GM10266 (cell line): ENCODE measurements around the gene AK1.

Experiments used
- DNase-seq: peaks from one replicate; pipeline ENCODE4 v3.0.0; 2012; ENCODE audit errors: extremely low spot score
- CTCF ChIP-seq: IDR thresholded peaks from 2 replicates; pipeline ENCODE4 v1.5.1; 2012; ENCODE audit warnings: mild to moderate bottlenecking, low read depth; ENCODE audit not compliant: control insufficient read depth, insufficient read depth; ENCODE audit errors: missing control alignments

Gene AK1

GRCh38 chr9:127863191-127863621 lies 14.3 kb downstream of the AK1 start:
- no peak for TF ChIP-seq CTCF
- no peak for DNase-seq

DNA sequence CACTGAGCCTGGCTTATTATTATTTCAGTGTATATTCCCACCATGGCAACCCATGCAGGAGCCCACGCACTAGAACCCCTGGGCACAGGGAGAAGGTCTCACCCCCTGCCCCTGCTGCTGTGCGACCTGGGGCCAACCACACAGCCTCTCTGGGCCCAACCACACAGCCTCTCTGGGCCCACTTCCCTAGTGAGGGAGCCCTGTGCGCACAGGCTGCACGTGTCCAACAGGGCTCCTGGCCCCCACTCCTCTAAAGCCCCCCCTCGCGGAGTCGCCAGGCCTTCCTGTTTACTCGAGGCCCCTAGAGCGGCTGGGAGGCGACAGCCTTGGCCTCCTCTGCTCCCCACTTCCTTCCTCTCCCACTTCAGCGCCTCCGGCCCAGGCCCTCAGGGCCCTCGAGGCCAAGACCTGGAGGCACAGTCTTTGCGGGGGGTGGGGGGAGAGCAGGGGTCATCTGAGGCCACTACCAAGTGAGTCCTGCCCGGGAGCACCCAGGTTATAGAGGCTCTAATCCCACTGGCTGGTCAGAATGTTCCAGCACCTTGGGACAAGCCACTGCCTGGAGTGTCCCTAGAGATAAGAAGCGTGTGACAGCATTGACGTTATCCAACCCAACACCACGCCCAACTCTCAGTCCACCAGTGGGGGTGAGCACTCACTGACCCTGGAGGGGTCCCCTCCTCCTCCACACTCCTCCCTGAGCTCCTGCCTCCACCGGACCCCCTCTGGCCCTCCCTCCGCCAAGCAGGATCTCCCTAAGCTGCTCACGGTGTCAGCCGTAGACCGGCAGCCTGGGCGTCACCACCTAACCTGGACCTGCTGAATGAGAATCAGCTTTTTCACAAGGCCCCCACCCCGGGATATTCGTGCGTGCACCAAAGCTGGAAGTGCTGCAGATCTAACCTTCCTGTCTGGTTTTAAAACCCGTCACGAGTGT lies 15.1 kb downstream of the AK1 start:
- TF ChIP-seq CTCF, result no peak
- peak; percentile 56 for DNase-seq

DNA sequence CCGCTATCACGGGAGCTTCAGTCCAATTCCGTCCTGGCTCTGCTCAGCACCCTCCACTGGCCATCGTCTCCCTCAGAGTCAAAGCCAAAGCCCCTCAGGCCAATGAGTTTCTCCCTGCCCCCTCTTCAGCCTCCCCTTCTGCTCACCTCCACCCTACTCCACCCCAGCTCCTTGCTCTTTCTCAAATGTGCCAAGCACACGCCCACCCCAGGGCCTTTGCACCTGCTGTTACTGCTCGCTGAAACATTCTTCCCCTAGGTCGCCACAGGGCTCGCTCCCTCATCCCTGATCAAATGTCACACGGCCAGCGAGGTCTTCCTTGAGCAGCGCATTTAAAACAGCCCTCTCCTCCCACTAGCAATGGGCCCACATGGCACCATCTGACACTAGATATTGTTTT lies 16.7 kb downstream of the AK1 start:
- TF ChIP-seq CTCF, result no peak
- DNase-seq, result no peak

DNA sequence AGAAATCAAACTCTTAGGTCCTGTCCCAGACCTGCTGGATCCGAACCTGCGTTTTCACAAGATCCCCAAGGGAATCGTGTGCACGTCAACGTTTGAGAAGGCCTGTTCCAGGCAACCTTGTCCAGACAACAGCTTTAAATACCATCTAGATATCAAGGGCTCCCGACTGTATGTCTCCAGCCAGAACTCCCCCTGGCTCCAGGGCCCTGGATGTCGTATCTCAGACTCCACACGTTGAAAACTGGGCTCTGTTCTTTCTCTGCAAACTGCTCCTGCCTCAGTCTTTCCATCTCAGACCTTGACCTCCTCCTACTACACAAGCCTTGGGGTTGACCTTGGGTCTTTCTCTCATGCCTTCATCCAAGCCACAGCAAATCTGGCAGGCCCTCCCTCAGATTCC lies 17.2 kb downstream of the AK1 start:
- no peak for DNase-seq
- no peak for TF ChIP-seq CTCF

DNA sequence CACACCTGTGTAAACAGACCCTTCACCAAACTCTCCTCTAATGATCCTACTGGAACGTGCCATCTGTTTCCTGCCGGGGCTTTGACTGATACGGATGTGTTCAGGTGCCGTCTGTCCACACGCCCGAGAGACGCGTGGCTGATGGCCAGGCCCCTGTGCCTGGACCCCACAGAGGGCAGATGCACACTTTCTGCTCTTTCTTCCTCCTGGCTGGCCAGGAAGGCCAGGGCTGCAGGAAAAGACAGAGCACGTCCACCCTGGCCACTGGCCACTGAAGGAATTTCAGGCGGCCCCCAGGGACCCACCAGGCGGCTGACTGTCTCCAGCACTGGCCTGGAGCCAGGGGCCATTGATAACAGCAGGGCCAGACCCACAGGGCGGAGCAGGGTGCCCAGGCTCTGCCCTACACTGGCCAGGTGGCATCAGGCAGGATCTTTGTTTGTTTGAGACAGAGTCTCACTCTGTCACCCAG lies 19.4 kb downstream of the AK1 start:
- no peak for DNase-seq

DNA sequence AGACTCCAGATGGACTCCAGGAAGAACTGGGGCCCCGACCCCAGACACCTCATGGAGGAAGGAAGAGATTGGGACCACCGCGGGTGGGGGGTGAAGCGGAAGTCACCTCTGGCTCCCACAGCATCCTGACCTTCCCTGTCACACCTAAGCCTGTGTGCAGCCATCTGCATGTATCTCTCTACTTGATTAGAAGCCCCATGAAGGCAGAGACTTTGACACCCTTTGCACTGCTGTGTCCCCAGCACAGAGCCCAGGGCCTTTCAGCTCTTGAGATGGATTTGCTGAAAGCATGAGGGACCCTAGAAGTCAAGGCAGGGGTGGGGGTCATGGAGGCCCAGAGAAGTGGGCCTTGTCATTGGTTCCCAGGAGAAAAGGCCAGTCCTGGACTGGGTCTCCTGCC lies 20.2 kb downstream of the AK1 start:
- TF ChIP-seq CTCF, result no peak

More for the DNA sequence above, 19.4 kb downstream of the AK1 start:
- no peak for TF ChIP-seq CTCF

DNA sequence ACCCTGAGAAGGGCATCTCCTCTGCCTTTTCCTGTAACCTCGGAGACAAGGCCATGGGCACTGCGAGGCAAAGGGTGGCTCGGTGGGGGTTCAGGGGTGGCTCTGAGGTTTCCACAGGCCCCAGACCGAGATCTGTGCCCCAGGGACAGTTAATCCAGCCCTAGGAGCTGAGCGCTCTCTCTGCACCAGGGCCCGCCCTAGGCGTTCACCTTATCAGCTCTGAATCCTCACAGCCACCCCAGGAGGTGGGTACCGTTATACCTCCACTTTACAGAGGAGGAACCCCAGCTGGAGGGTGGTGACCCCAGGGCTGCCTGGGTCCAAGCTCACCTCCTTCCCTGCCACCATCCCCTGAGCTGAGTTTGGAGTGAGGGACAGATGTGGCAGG lies 20.8 kb downstream of the AK1 start:
- TF ChIP-seq CTCF, result no peak
- no peak for DNase-seq

More for the DNA sequence above, 20.2 kb downstream of the AK1 start:
- DNase-seq, result no peak
